DND-41 (cell line): ENCODE data around the gene BTBD17.

ENCODE experiments used
- ATAC-seq: fragments of 200-7000 bp; cut with Tn5 transposase; 3 replicates; pipeline ENCODE4 v1.9.1; 2021; ENCODE audit warnings: low read depth; ENCODE audit not compliant: insufficient read depth
- DNase-seq: peaks from one replicate; pipeline ENCODE4 v3.0.0-alpha.2; 2020
- H2AFZ ChIP-seq: 2 replicates; pipeline ENCODE4 v1.6.0; 2012; ENCODE audit warnings: low read depth, low read length
- H3K27ac ChIP-seq: 2 replicates; pipeline ENCODE4 v1.5.1; 2012; ENCODE audit warnings: low read length, inconsistent platforms
- H3K27me3 ChIP-seq: fragments of 200-600 bp; sonication (generic); 2 replicates; pipeline ENCODE4 v1.6.0; 2012; ENCODE audit warnings: low read length, mild to moderate bottlenecking, inconsistent platforms; ENCODE audit not compliant: insufficient read depth, poor library complexity
- H3K36me3 ChIP-seq: 2 replicates; pipeline ENCODE4 v1.5.1; 2012; ENCODE audit warnings: low read length, inconsistent platforms; ENCODE audit not compliant: insufficient read depth
- H3K4me1 ChIP-seq: 2 replicates; pipeline ENCODE4 v1.5.1; 2012; ENCODE audit warnings: mild to moderate bottlenecking, low read length; ENCODE audit not compliant: insufficient read depth
- H3K4me2 ChIP-seq: 2 replicates; pipeline ENCODE4 v1.6.0; 2012; ENCODE audit warnings: mild to moderate bottlenecking, moderate library complexity, low read length, inconsistent platforms; ENCODE audit not compliant: insufficient read depth
- H3K4me3 ChIP-seq, 2 experiments: fragments of 200-600 bp in 1 of 2; shearing (Covaris generic) in 1 of 2; 2 replicates each; pipeline ENCODE4 v1.5.1; 2012 to 2016; ENCODE audit warnings: inconsistent platforms in 2 of 2, low read length in 2 of 2, mild to moderate bottlenecking in 2 of 2, low read depth in 1 of 2, moderate library complexity in 1 of 2
- H3K79me2 ChIP-seq: 2 replicates; pipeline ENCODE4 v1.6.0; 2012; ENCODE audit warnings: low read length, inconsistent platforms; ENCODE audit not compliant: insufficient read depth
- H3K9ac ChIP-seq: 2 replicates; pipeline ENCODE4 v1.6.0; 2012; ENCODE audit warnings: low read depth, mild to moderate bottlenecking, inconsistent platforms, low read length, moderate library complexity
- H3K9me3 ChIP-seq: 2 replicates; pipeline ENCODE4 v1.5.1; 2012; ENCODE audit warnings: low read length, moderate library complexity, mild to moderate bottlenecking, inconsistent platforms; ENCODE audit not compliant: insufficient read depth, severe bottlenecking
- H4K20me1 ChIP-seq: 2 replicates; pipeline ENCODE4 v1.6.0; 2012; ENCODE audit warnings: low read length; ENCODE audit not compliant: insufficient read depth
- CTCF ChIP-seq: IDR thresholded peaks from 2 replicates; pipeline ENCODE4 v1.5.1; 2012; ENCODE audit warnings: borderline replicate concordance, low read length, moderate library complexity, mild to moderate bottlenecking; ENCODE audit not compliant: poor library complexity, severe bottlenecking; ENCODE audit errors: extremely low read depth
- EZH2 ChIP-seq: IDR thresholded peaks from 3 replicates; pipeline ENCODE4 v1.6.1; 2012; ENCODE audit warnings: borderline replicate concordance, low read depth, mild to moderate bottlenecking, moderate library complexity, low read length, inconsistent platforms; ENCODE audit not compliant: severe bottlenecking

The BTBD17 gene

GRCh38 chr17:74362069-74362405 is 369 bp upstream of the BTBD17 start:
- no peak overlapping the region for H3K9ac ChIP-seq
- DNase-seq: no peak
- no peak overlapping the region for H3K27ac ChIP-seq

GRCh38 chr17:74360899-74361229 is 804 bp downstream of the BTBD17 start:
- H3K4me3 ChIP-seq: no peak overlapping the region
- no peaks in the 10 kb centered on the region for H3K4me1 ChIP-seq
- H3K36me3 ChIP-seq: no peaks in the 10 kb centered on the region
- ATAC-seq (no peak), DNase-seq (no peak)
- H3K4me2 ChIP-seq: no peak overlapping the region
- H3K79me2 ChIP-seq: no peaks in the 10 kb centered on the region
- no peaks in the 10 kb centered on the region for H3K9me3 ChIP-seq
- H4K20me1 ChIP-seq: 0 out of 2 replicates have a peak, but pooled peaks cover 8% of the 10 kb centered on the region
- no peak overlapping the region for H2AFZ ChIP-seq
- TF ChIP-seq EZH2: no peak
- no peak for TF ChIP-seq CTCF
- peaks cover 3% of the 10 kb centered on the region for H3K27me3 ChIP-seq
- no peak overlapping the region for H3K9ac ChIP-seq
- H3K27ac ChIP-seq: no peak overlapping the region

More at GRCh38 chr17:74362069-74362405, 369 bp upstream of the BTBD17 start:
- Histone ChIP-seq H3K4me3 (no peak overlapping the region), H3K9me3 (no peaks in the 10 kb centered on the region), H3K4me2 (no peak overlapping the region), H4K20me1 (0 out of 2 replicates have a peak, but pooled peaks cover 8% of the 10 kb centered on the region), H3K36me3 (no peaks in the 10 kb centered on the region), H2AFZ (no peak overlapping the region), H3K4me1 (no peaks in the 10 kb centered on the region), H3K27me3 (peaks cover 3% of the 10 kb centered on the region), H3K79me2 (no peaks in the 10 kb centered on the region)
- ATAC-seq: no peak
- TF ChIP-seq CTCF (no peak), EZH2 (no peak)

GRCh38 chr17:74359916-74360315 is 1.8 kb downstream of the BTBD17 start:
- Histone ChIP-seq H4K20me1 (peaks cover 10% of the 10 kb centered on the region; the same call in 1 of the 2 replicates), H3K4me2 (no peak overlapping the region), H3K4me1 (no peaks in the 10 kb centered on the region), H3K27ac (no peak overlapping the region), H3K4me3 (no peak overlapping the region), H3K79me2 (no peaks in the 10 kb centered on the region), H3K36me3 (no peaks in the 10 kb centered on the region), H3K27me3 (peaks cover 3% of the 10 kb centered on the region), H3K9me3 (no peaks in the 10 kb centered on the region), H3K9ac (no peak overlapping the region), H2AFZ (no peak overlapping the region)
- TF ChIP-seq CTCF (no peak), EZH2 (no peak)
- DNase-seq (no peak), ATAC-seq (no peak)

GRCh38 chr17:74358697-74359096 is 3.0 kb downstream of the BTBD17 start:
- Histone ChIP-seq H3K4me2 (no peak overlapping the region), H3K9ac (no peak overlapping the region), H3K36me3 (no peaks in the 10 kb centered on the region), H4K20me1 (peaks cover 13% of the 10 kb centered on the region; the same call in 1 of the 2 replicates), H2AFZ (no peak overlapping the region), H3K4me1 (no peaks in the 10 kb centered on the region), H3K79me2 (no peaks in the 10 kb centered on the region), H3K4me3 (no peak overlapping the region), H3K9me3 (no peaks in the 10 kb centered on the region), H3K27ac (no peak overlapping the region), H3K27me3 (peaks cover 14% of the 10 kb centered on the region)
- ATAC-seq (no peak), DNase-seq (no peak)
- TF ChIP-seq EZH2 (no peak), CTCF (no peak)
